GM20000 (cell line): ENCODE data around the gene C14orf93.
A peak's percentile ranks its signal among the peaks of the same experiment; 100 is the strongest.

Experiments used
- DNase-seq: peaks from one replicate; pipeline ENCODE4 v3.0.0; 2012; ENCODE audit warnings: low spot score
- CTCF ChIP-seq: IDR thresholded peaks from 2 replicates; pipeline ENCODE4 v1.5.1; 2012; ENCODE audit warnings: mild to moderate bottlenecking, control low read depth; ENCODE audit errors: extremely low read depth, missing control alignments

C14orf93 gene

GRCh38 chr14:22997676-22998323 lies 12.1 kb downstream of the C14orf93 start:
- TF ChIP-seq CTCF = no peak
- no peak for DNase-seq

GRCh38 chr14:22996768-22997654 lies 12.9 kb downstream of the C14orf93 start:
- DNase-seq = no peak
- no peak for TF ChIP-seq CTCF

- TF ChIP-seq CTCF = no peak
- DNase-seq = no peak
Measured at GRCh38 chr14:22995889-22996625, 13.9 kb downstream of the C14orf93 start.

GRCh38 chr14:22994762-22995275 lies 15.1 kb downstream of the C14orf93 start:
- DNase-seq = peak; percentile 65
- TF ChIP-seq CTCF = peak; percentile 57

- no peak for DNase-seq
- no peak for TF ChIP-seq CTCF
Measured at GRCh38 chr14:22993517-22993916, 16.4 kb downstream of the C14orf93 start.

GRCh38 chr14:22991852-22992251 lies 18.1 kb downstream of the C14orf93 start:
- DNase-seq = no peak
- TF ChIP-seq CTCF = no peak
